Naive thymus-derived CD4-positive, alpha-beta T cell (primary cell): ENCODE measurements around the gene PPAN. TPM values are rescaled to one million over a fixed set of nuclear protein-coding genes. Genes with fewer than 3 reads are reported as not detected.

Experiments used
- ATAC-seq: fragments of 150-1000 bp; cut with Tn5 transposase; 2 replicates; pipeline ENCODE4 v1.10.0; 2021; ENCODE audit warnings: mild to moderate bottlenecking, moderate library complexity
- CTCF ChIA-PET: fragments of 350-600 bp; sonication (Branson Sonifier 250); formaldehyde crosslinking; loops from one replicate; lab custom pipeline; 2021; ENCODE audit warnings: antibody characterized with exemption; lab: Charles Lee
- POLR2A ChIA-PET: fragments of 350-600 bp; sonication (Branson Sonifier 250); formaldehyde crosslinking; loops from one replicate; lab custom pipeline; 2021; ENCODE audit warnings: antibody characterized with exemption, inconsistent platforms; lab: Charles Lee
- DNase-seq, 9 donors: peaks; one replicate each; pipeline versions ENCODE4 v3.0.0 to v3.0.0-alpha.2; 2020 to 2022; ENCODE audit warnings: mixed read lengths in 1 of 9
- H3K27ac ChIP-seq: one replicate; pipeline ENCODE4 v1.7.0; 2013; ENCODE audit warnings: mild to moderate bottlenecking, low read depth, low read length, moderate library complexity
- H3K27me3 ChIP-seq, 2 donors: one replicate each; pipeline ENCODE4 v1.7.0; 2013; ENCODE audit warnings: low read length in 2 of 2, mild to moderate bottlenecking in 2 of 2, moderate library complexity in 2 of 2; ENCODE audit not compliant: control insufficient read depth in 2 of 2, insufficient read depth in 2 of 2
- H3K36me3 ChIP-seq, 3 experiments: 1 replicate in 2 of 3; 2 replicates in 1 of 3; pipeline ENCODE4 v1.7.0; 2013; ENCODE audit warnings: low read length in 3 of 3, mild to moderate bottlenecking in 3 of 3, moderate library complexity in 1 of 3; ENCODE audit not compliant: insufficient read depth in 3 of 3, control insufficient read depth in 2 of 3
- H3K4me1 ChIP-seq, 2 donors: one replicate each; pipeline ENCODE4 v1.7.0; 2013; ENCODE audit warnings: low read length in 2 of 2, mild to moderate bottlenecking in 2 of 2, moderate library complexity in 1 of 2; ENCODE audit not compliant: control insufficient read depth in 2 of 2, insufficient read depth in 2 of 2
- H3K4me3 ChIP-seq: 2 replicates; pipeline ENCODE4 v1.7.0; 2013; ENCODE audit warnings: mild to moderate bottlenecking, low read length
- H3K9me3 ChIP-seq, 3 experiments: 1 replicate in 2 of 3; 2 replicates in 1 of 3; pipeline ENCODE4 v1.7.0; 2013; ENCODE audit warnings: low read length in 3 of 3; ENCODE audit not compliant: control insufficient read depth in 2 of 3
- H3K27ac Mint-ChIP-seq, 9 donors: one replicate each; pipeline ENCODE4 v1.8.0; 2020 to 2022; ENCODE audit warnings: mixed read lengths in 9 of 9, mild to moderate bottlenecking in 8 of 9, moderate library complexity in 5 of 9, inconsistent platforms in 2 of 9
- H3K27me3 Mint-ChIP-seq, 5 donors: one replicate each; pipeline ENCODE4 v1.8.0; 2021 to 2022; ENCODE audit warnings: mixed read lengths in 5 of 5, mild to moderate bottlenecking in 1 of 5
- H3K36me3 Mint-ChIP-seq, 5 donors: one replicate each; pipeline ENCODE4 v1.8.0; 2020 to 2022; ENCODE audit warnings: mixed read lengths in 5 of 5, mild to moderate bottlenecking in 3 of 5, inconsistent platforms in 1 of 5
- H3K4me1 Mint-ChIP-seq, 7 donors: one replicate each; pipeline ENCODE4 v1.8.0; 2020 to 2022; ENCODE audit warnings: mixed read lengths in 7 of 7, mild to moderate bottlenecking in 3 of 7, inconsistent platforms in 1 of 7
- H3K4me3 Mint-ChIP-seq, 10 donors: one replicate each; pipeline ENCODE4 v1.8.0; 2020 to 2022; ENCODE audit warnings: mild to moderate bottlenecking in 10 of 10, mixed read lengths in 10 of 10, moderate library complexity in 6 of 10, inconsistent platforms in 2 of 10
- H3K9me3 Mint-ChIP-seq, 11 donors: one replicate each; pipeline ENCODE4 v1.8.0; 2020 to 2022; ENCODE audit warnings: mixed read lengths in 11 of 11, mild to moderate bottlenecking in 4 of 11, inconsistent platforms in 1 of 11, moderate library complexity in 1 of 11
- intact Hi-C, 2 donors: fragments of 100-400 bp; cut with micrococcal nuclease; formaldehyde crosslinking; loops; one replicate each; pipeline ENCODE4 v1.15.1; 2023
- polyA plus RNA-seq, 2 donors: library from polyadenylated mRNA; unstranded; fragments of 300-500 nt; fragmentation: Illumina TruSeq; gene quantifications; one replicate each; pipeline ENCODE4 v1.2.3, GENCODE V29; 2021
- total RNA-seq, 6 experiments: library from RNA in 5 of 6; stranded (reverse) in 5 of 6; gene quantifications; 1 replicate in 5 of 6; 2 replicates in 1 of 6; pipeline ENCODE4 v1.2.3 and lab custom pipeline; 2021 to 2026

Gene PPAN
- total and polyA plus RNA-seq, 7 experiments from 2014 or later, result 24.9 to 122 (median 105) TPM

DNA sequence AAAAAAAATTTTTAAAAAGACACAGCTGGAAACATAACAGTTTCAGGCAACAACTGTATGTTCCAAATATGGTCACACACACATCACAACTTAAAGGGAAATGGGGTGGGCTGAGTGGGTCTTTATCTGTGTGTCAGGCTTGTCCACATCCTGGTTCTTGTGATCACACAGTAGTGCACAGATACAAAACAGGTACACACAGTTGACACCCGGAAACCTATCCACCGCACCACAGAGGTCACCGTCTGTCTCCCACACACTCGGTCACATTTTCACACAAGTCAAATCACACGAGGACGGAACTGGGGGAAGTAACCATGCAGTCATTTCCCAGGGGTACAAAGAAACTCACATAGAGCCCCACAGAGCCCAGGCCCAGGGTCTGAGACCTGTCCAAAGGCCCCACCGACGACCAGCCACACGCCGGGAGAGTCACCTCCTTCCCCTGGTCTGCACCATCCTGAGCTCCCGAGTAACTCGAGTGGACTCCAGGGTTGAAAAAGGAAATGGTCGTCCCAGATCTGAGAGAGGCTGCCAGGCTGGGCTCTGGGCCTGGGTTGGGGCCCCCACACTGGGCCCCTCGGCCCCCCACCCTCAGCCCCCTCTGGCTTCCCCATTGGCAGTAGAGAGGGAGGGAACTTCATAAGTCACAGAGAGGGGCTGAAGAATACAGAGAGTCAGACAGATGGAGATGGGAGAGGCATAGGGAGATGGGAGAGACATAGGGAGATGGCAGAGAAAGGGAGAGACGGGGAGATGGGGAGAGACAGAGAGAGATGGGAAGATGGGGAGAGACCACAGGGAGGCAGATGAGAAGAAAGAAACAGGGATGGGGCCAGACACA lies 1.3 kb upstream of the PPAN start:
- H3K27me3 Mint-ChIP-seq, result no peaks in the 10 kb centered on the region
- Histone ChIP-seq H3K27me3 (no peaks in the 10 kb centered on the region), H3K27ac (peak overlapping the region; percentile 86), H3K36me3 (peaks cover 15 to 31% (median 22%) of the 10 kb centered on the region in 3 experiments), H3K4me1 (peaks cover 51 to 66% of the 10 kb centered on the region in 2 donors), H3K4me3 (peak overlapping the region; percentile 51), H3K9me3 (no peaks in the 10 kb centered on the region)
- peak overlapping the region; percentile 92 to 98 (median 97) for H3K27ac Mint-ChIP-seq
- peaks cover 0 to 18% (median 10%) of the 10 kb centered on the region in 5 donors for H3K36me3 Mint-ChIP-seq
- ChIA-PET CTCF (interaction anchor here (0.6 to 3.2 kb wide), 4 partner anchors 9 to 153 kb away, joined by 3 to 15 read pairs (median 6); no protein-coding TSS in a partner anchor), POLR2A (interaction anchor here (0.6 to 7.0 kb wide), 13 partner anchors 8 to 1581 kb away, joined by 3 to 85 read pairs (median 5); partner anchors contain the start of genes DNMT1 and EIF3G)
- peak overlapping the region; percentile 75 to 91 (median 84) for H3K4me3 Mint-ChIP-seq
- DNase-seq, result peak in 8 of 9 donors; percentile 63 to 88 (median 82)
- peaks cover 32 to 67% (median 50%) of the 10 kb centered on the region in 7 donors for H3K4me1 Mint-ChIP-seq
- ATAC-seq, result peak; percentile 79
- peaks cover 0 to 2% (median 0%) of the 10 kb centered on the region in 11 donors for H3K9me3 Mint-ChIP-seq
- intact Hi-C loops, result loop anchor here (1.0 to 10.0 kb wide), 7 partner anchors 9 to 1590 kb away; partner anchors contain the start of genes CDKN2D (in 1 of the 2), DNMT1 (in 1 of the 2), KRI1 (in 1 of the 2) and MRPL4 (in 1 of the 2)

DNA sequence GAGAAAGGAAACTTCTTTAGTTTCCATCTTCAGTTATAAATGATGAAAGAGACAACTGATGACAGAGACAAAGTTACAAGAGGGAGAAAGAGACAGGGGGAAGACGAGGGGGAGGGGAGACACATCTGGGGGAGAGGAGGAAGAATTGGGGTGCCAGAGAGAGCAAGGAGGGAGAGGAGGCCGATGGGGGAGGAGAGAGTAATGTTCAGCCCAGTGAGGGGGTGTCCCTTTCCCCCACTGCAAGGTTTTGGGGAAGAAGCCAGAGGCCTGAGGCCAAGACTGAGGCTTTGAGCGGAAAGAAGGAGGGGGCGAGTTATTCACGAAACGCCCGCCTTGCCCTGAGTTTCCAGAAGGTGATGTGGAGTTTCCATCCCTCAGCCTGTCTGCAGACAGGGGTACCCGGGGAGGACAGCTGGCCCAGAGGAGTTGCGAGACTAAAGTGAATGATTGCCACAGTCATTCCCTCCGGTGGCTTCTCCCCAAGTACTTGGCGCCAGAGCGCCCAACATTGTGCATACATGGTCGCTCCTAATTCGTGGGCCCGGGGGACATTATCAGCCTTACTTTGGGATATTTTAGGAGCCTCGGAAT lies 558 bp upstream of the PPAN start:
- peak overlapping the region; percentile 92 to 98 (median 97) for H3K27ac Mint-ChIP-seq
- H3K9me3 ChIP-seq, result no peaks in the 10 kb centered on the region

DNA sequence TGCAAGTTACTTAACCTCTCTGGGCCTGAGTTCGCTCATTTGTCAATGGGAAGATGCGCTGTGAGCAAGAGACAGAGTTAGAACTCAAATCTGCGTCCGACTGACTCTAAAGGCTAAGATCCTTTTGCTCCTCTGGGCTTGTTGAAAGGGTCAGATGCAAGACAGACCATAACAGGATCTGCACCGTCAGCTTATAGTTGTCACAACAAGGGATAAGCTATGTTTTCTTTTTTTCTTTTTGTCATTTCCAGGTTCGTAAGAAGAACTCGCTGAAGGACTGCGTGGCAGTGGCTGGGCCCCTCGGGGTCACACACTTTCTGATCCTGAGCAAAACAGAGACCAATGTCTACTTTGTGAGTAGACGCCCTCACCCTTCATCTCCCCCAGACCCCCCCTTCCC lies 1.1 kb downstream of the PPAN start:
- Histone ChIP-seq H3K27me3 (no peaks in the 10 kb centered on the region), H3K4me1 (peaks cover 48 to 68% of the 10 kb centered on the region in 2 donors), H3K36me3 (peaks cover 22 to 49% (median 23%) of the 10 kb centered on the region in 3 experiments), H3K9me3 (no peaks in the 10 kb centered on the region), H3K27ac (peak overlapping the region; percentile 86), H3K4me3 (peak overlapping the region; percentile 60)
- no peak for DNase-seq
- intact Hi-C loops, result loop anchor here (5.0 to 10.0 kb wide), 5 partner anchors 85 to 1592 kb away; partner anchors contain the start of genes CDKN2D (in 1 of the 2), DNMT1 (in 1 of the 2), KRI1 (in 1 of the 2) and MRPL4 (in 1 of the 2)
- Mint-ChIP-seq H3K27me3 (no peaks in the 10 kb centered on the region), H3K4me3 (peak overlapping the region; percentile 75 to 91 (median 88)), H3K4me1 (peaks cover 27 to 62% (median 56%) of the 10 kb centered on the region in 7 donors), H3K36me3 (peaks cover 0 to 28% (median 14%) of the 10 kb centered on the region in 5 donors), H3K9me3 (peaks cover 0 to 2% (median 0%) of the 10 kb centered on the region in 11 donors), H3K27ac (peak overlapping the region; percentile 77 to 98 (median 96))
- ATAC-seq, result no peak
- POLR2A ChIA-PET, result interaction anchor here (0.9 to 7.0 kb wide), 6 partner anchors 11 to 129 kb away, joined by 3 to 85 read pairs (median 10); partner anchors contain the start of genes DNMT1 and EIF3G
- CTCF ChIA-PET, result interaction anchor here (0.6 to 1.7 kb wide), 3 partner anchors 12 to 227 kb away, joined by 3 to 6 read pairs (median 5); no protein-coding TSS in a partner anchor

More for the DNA sequence above, 558 bp upstream of the PPAN start:
- peaks cover 0 to 22% (median 12%) of the 10 kb centered on the region in 5 donors for H3K36me3 Mint-ChIP-seq
- intact Hi-C loops, result loop anchor here (1.0 to 10.0 kb wide), 11 partner anchors 9 to 1591 kb away; partner anchors contain the start of genes EIF3G (in 2 of the 2), SHFL (in 2 of the 2), CDC37 (in 1 of the 2) and CDKN2D (in 1 of the 2)
- ATAC-seq (no peak), DNase-seq (peak in 3 of 9 donors; percentile 26 to 87 (median 83))
- H3K36me3 ChIP-seq, result peaks cover 22 to 38% (median 22%) of the 10 kb centered on the region in 3 experiments
- H3K4me3 Mint-ChIP-seq, result peak overlapping the region; percentile 75 to 91 (median 88)
- peaks cover 0 to 2% (median 0%) of the 10 kb centered on the region in 11 donors for H3K9me3 Mint-ChIP-seq
- POLR2A ChIA-PET, result interaction anchor here (0.5 to 7.0 kb wide), 9 partner anchors 9 to 166 kb away, joined by 3 to 85 read pairs (median 5); partner anchors contain the start of genes DNMT1, EIF3G and ICAM1
- H3K27me3 ChIP-seq, result no peaks in the 10 kb centered on the region
- H3K27ac ChIP-seq, result peak overlapping the region; percentile 86
- H3K27me3 Mint-ChIP-seq, result no peaks in the 10 kb centered on the region
- peaks cover 51 to 64% of the 10 kb centered on the region in 2 donors for H3K4me1 ChIP-seq
- CTCF ChIA-PET, result interaction anchor here (0.5 to 1.1 kb wide), 4 partner anchors 22 to 378 kb away, joined by 3 read pairs; no protein-coding TSS in a partner anchor
- H3K4me3 ChIP-seq, result peak overlapping the region; percentile 51
- H3K4me1 Mint-ChIP-seq, result peaks cover 32 to 64% (median 52%) of the 10 kb centered on the region in 7 donors

DNA sequence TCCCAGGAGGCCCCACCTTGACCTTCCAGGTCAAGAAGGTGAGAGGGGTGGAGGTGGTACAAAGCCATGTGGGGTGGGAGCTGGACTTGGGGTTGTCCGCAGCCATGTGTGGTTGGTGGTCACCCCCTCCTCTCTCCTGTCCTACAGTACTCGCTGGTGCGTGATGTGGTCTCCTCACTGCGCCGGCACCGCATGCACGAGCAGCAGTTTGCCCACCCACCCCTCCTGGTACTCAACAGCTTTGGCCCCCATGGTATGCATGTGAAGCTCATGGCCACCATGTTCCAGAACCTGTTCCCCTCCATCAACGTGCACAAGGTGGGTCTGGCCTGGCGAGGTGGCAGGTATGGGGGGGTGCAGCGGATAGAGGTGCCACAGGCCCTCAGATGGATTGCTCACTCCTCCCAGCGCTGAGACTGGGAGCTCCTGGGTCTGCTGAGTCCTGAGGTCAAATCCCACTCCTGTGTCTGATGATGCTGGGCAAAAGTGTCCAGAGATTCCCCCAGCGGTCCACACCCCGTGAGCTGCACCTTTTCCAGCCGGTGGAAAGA lies 1.7 kb downstream of the PPAN start:
- peaks cover 22 to 49% (median 23%) of the 10 kb centered on the region in 3 experiments for H3K36me3 ChIP-seq
- H3K4me3 ChIP-seq, result no peak overlapping the region
- peaks cover 23 to 63% (median 56%) of the 10 kb centered on the region in 7 donors for H3K4me1 Mint-ChIP-seq
- H3K27ac ChIP-seq, result peak overlapping the region; percentile 86
- H3K4me1 ChIP-seq, result peaks cover 48 to 68% of the 10 kb centered on the region in 2 donors
- POLR2A ChIA-PET, result interaction anchor here (1.1 to 7.0 kb wide), 4 partner anchors 10 to 93 kb away, joined by 3 to 85 read pairs (median 32); partner anchors contain the start of gene EIF3G
- H3K9me3 ChIP-seq, result no peaks in the 10 kb centered on the region
- H3K27me3 Mint-ChIP-seq, result no peaks in the 10 kb centered on the region
- DNase-seq (no peak), ATAC-seq (no peak)
- CTCF ChIA-PET, result interaction anchor here (0.5 to 1.7 kb wide), 5 partner anchors 11 to 324 kb away, joined by 3 to 6 read pairs (median 3); no protein-coding TSS in a partner anchor
- intact Hi-C loops, result loop anchor here (5.0 to 10.0 kb wide), 5 partner anchors 84 to 1593 kb away; partner anchors contain the start of genes CDKN2D (in 1 of the 2), DNMT1 (in 1 of the 2), KRI1 (in 1 of the 2) and MRPL4 (in 1 of the 2)
- H3K27ac Mint-ChIP-seq, result peak overlapping the region in 5 of 9 donors; percentile 12 to 97 (median 77)
- peaks cover 0 to 31% (median 14%) of the 10 kb centered on the region in 5 donors for H3K36me3 Mint-ChIP-seq
- peak overlapping the region; percentile 27 to 91 (median 86) for H3K4me3 Mint-ChIP-seq
- H3K27me3 ChIP-seq, result no peaks in the 10 kb centered on the region
- H3K9me3 Mint-ChIP-seq, result peaks cover 0 to 5% (median 0%) of the 10 kb centered on the region in 11 donors

DNA sequence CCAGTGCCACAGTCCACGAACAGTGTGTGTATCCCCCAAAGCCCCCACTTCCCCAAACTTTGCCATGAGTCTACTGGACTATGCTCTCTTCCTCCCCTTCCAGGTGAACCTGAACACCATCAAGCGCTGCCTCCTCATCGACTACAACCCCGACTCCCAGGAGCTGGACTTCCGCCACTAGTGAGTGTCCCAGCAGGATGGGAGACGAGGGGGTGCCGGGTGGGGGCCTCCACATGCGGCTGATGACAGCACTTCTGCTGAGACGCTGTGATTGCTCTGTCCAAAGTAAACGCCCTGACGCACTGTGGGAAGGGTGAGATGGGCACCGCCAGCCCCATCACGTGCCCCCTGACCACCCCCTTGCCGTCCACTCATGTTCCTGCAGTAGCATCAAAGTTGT lies 3.4 kb downstream of the PPAN start:
- intact Hi-C loops, result loop anchor here (5.0 to 10.0 kb wide), 5 partner anchors 83 to 1595 kb away; partner anchors contain the start of genes CDKN2D (in 1 of the 2), DNMT1 (in 1 of the 2), KRI1 (in 1 of the 2) and MRPL4 (in 1 of the 2)
- Histone ChIP-seq H3K36me3 (peaks cover 22 to 59% (median 23%) of the 10 kb centered on the region in 3 experiments), H3K9me3 (no peaks in the 10 kb centered on the region), H3K4me1 (peaks cover 45 to 63% of the 10 kb centered on the region in 2 donors), H3K27ac (no peak overlapping the region), H3K4me3 (no peak overlapping the region), H3K27me3 (no peaks in the 10 kb centered on the region)
- Mint-ChIP-seq H3K36me3 (peaks cover 0 to 31% (median 14%) of the 10 kb centered on the region in 5 donors), H3K9me3 (peaks cover 0 to 3% (median 0%) of the 10 kb centered on the region in 11 donors), H3K4me1 (peaks cover 18 to 60% (median 53%) of the 10 kb centered on the region in 7 donors), H3K27me3 (no peaks in the 10 kb centered on the region), H3K27ac (peak overlapping the region in 1 of 9 donors; percentile 38), H3K4me3 (peak overlapping the region in 1 of 10 donors; percentile 35)
- POLR2A ChIA-PET, result interaction anchor here (0.6 to 7.0 kb wide), 4 partner anchors 9 to 177 kb away, joined by 3 to 85 read pairs (median 3); partner anchors contain the start of gene EIF3G
- ATAC-seq, result no peak
- no peak for DNase-seq
- CTCF ChIA-PET, result interaction anchor here (0.6 to 0.7 kb wide), 2 partner anchors 11 to 304 kb away, joined by 3 read pairs; no protein-coding TSS in a partner anchor
